GM19240 (cell line): ENCODE measurements around the gene RESF1.
A peak's percentile ranks its signal among the peaks of the same experiment; 100 is the strongest.
"Not testable (repeated sequence)": the region's sequence is repeated elsewhere in the genome, so short reads cannot be mapped to it uniquely, and the experiment has no call there.

Experiments
- DNase-seq: peaks from one replicate; pipeline ENCODE4 v3.0.0; 2011; ENCODE audit warnings: low spot score; ENCODE audit not compliant: insufficient read length

The RESF1 gene

DNA sequence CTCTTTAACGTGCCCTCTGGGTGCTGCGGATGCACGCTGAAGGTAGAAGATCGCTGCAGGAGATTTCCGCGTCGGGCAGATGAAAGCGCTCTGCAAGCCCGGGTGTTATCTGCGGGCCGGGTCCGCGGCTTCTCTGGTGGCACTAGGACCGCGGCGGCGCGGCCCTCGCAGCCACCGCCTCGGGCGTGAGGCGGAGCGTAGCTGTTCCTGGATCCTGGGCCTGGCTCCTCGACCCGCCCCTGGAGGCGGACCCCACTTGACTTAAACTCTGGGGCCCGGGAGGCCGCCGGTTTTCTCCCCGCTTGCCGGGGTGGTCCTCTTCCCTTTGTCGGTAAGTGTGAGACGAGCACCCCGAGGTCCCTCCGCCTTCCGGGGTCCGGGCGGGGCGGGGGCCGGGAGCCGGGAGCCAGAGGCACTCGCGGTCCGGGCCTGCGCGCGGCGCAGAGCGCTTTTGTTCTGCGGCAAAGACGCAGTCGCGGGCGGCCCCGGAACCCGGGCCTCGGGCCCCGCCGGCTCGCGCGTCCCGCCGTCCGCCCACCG lies at the start of gene RESF1:
Gene RESF1 (plus strand): TSS at position 255 of the 540 bp plus-strand sequence. CDS start 21,541 bp downstream, outside the sequence.
- peak; percentile 72 for DNase-seq

DNA sequence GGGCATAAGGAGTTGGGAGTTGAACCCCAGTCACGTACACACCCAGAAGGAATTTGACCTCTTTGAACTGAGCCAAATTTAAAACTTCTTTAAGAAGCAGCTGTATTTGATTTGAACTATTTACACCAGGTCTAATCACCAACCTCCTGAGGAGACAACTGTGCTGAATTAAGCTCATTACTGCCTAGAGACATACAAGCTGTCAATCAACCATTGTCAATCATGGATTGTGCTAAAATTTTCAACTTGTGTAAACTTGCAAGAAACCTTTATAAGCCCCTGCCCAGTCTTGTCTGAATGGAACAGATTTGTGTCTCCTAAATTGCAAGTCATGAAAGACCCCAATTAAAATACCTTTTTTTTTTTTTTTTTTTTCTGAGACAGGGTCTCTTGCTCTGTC lies 44.3 kb upstream of the RESF1 start:
- no peak for DNase-seq

DNA sequence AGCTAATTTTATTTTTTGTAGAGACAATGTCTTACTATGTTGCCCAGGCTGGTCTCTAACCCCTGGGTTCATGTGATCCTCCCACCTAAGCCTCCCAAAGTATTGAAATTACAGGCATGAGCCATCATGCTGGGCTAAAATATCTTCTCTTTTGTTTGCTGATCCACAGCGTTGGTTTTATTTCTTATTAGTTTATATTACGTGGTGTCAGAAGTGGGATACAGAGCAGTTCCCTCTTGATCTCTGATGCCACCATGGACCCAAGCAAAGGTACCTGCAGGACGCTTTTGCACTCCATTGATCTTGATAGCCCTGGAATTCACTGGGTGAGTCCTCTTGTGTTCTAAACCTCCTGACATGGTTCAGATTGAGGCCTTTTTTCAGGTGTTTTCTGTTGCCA lies 43.8 kb upstream of the RESF1 start:
- no peak for DNase-seq

DNA sequence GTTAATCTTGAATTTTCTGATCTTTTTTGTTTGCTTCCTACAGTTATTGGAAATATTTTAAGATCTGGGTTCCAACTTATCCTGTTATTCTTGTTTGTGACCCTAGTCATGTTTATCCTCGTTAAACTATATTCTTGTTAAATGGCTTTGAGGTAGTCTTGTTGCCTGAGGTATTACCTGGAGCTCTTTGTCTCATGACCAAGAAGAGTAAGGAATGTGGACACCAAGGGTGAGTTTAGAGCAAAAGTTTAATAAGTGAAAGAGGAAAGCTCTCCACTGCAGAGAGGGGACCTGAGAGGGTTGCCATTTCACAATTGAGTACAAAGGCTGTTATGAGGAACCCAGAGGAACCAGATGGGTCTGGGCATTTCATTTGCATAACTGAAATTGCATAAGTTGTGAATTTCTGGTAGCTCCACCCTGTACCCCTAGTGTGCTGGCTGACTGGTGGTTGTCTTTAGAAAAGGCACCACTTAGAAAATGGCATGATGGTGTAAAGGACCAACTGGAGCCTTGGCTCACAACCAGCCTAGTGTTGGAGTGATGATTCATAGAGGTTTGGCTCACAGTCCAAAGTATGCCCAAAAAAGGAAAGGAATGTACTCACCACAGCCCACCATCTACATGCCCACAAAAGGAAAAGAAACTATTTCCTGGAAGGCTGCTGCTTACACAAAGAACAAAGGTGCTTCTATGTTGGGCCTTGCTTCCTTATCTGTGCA lies 36.7 kb upstream of the RESF1 start:
- DNase-seq: no peak

DNA sequence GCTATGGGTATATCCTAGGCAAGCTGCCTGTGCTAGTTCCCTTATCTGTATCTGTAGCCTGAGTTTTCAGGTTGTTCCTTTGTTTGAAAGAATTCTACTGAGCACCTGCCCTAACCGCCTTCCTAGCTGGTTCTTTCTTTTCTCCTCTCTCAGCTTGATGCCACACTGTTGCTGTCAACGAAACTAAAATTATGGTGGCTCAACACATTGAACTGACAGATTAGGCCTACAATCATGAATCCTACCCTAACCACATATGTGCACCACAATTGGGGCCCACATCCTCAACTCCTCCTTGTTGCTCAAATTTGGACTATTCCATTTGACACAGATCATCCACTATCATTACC lies 36.2 kb upstream of the RESF1 start:
- DNase-seq: no peak

- DNase-seq: no peak
These were observed 30.8 kb upstream of the RESF1 start for GRCh38 chr12:31928246-31929026.

DNA sequence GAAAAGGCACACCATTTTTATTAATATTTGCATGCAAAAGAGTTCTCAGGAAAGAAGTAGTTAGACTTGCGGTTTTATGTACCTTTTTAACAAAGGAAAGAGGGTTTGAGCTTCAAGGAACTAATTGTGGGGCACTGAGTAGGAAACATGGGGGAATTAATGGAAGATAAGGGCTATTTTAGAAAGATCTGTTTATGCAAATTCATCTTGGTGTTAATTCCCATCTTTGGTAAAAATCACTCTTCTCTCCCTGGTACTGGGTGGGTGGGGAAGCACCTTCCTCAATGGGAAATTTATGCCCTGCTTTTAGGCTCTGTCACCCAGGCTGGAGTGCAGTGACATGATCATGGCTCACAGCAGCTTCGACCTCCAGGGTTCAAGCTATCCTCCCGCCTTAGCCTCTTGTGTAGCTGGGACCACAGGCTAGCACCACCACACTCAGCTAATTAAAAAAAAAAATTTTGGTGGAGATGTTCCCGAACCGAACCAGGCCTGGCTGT lies 30.1 kb upstream of the RESF1 start:
- DNase-seq: no peak

- DNase-seq: no peak
These were observed 27.2 kb upstream of the RESF1 start for GRCh38 chr12:31931796-31932715.

DNA sequence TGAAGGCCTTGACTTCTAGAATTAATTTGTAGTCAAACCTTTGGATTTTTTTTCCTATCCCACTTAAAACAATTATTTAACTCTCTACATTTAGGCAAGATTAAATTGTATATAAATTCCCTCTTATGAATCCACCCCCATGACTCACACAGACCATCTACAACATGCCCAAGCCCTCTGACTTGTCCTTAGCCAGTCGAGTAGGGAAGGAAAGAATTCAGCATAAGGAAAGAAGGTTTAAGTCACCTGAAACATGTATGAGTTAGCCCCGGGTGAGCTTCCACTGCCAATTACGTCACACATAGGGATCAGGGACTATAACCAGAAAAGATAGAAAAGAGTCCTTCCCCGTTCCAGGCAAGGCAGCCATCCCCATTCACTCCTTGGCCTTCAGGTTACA lies 14.9 kb upstream of the RESF1 start:
- no peak for DNase-seq

DNA sequence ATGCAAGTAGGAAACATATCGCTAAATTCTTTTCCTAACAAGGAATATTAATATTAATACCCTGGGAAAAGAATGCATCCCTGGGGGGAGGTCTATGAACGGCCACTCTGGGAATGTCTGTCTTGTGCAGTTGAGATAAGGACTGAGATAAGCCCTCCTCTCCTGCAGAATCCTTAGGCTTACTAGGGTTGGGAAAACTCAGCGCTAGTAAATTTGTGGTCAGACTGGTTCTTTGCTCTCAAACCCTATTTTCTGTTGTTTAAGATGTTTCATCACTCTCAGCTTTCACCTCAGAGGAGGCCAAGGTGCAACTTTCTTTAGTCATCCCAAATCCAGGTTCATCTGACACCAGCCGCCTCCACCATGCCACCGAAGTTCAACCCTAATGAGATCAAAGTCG lies 11.2 kb upstream of the RESF1 start:
- no peak for DNase-seq

GRCh38 chr12:31948697-31949359 lies 10.4 kb upstream of the RESF1 start:
- not testable (repeated sequence) for DNase-seq

- no peak for DNase-seq
These were observed 9.1 kb upstream of the RESF1 start for GRCh38 chr12:31950088-31950487.

GRCh38 chr12:31950492-31950891 lies 8.7 kb upstream of the RESF1 start:
- DNase-seq: no peak

GRCh38 chr12:31951008-31951407 lies 8.2 kb upstream of the RESF1 start:
- DNase-seq: no peak

DNA sequence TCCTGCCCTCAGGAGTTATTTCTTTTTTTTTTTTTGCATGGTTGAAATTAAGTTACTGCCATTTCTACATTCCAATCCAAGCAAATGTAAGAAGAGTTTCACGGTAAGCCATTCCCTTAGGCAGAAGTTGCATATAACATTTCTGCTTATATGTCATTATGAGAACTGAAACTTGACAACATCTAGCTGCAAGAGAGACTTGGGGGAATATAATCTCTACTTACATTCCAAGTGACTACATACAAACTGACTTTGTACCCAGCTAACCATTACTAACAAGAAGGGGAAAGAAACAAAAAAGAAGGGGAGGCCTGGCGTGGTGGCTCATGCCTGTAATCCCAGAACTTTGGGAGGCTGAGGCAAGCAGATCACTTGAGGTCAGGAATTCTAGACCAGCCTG lies 7.3 kb upstream of the RESF1 start:
- no peak for DNase-seq

GRCh38 chr12:31952418-31952817 lies 6.8 kb upstream of the RESF1 start:
- no peak for DNase-seq

- no peak for DNase-seq
These were observed 4.0 kb upstream of the RESF1 start for GRCh38 chr12:31954925-31955858.

DNA sequence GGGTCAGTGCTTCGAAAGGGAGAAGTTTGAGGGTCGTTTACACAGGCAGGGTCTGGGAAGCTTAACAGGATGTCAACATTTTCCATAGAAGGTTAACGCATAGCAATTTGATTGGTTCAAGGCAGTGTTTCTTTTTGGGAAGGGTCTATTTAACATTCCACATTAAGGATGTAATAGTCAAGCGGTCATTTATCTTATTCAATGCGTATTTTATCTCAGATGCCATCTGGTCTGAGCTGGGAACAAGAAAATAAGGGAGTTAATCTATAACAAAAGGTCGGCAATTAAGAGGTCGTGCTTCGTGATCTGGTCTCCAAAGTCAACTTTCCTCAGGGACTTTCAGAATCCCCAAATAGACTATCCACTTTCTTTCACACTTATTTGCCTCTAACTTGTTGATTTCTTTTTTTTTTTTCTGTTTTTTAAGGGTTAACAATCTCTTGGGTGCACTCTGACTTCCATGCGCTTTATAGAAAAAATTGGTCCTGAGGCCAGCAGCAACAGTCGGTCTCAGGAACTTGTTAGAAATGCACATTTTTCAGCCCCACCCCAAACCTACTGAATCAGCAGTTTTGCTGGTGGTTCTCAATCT lies 550 bp upstream of the RESF1 start:
- no peak for DNase-seq

- DNase-seq: peak; percentile 11
These were observed 631 bp downstream of the RESF1 start for GRCh38 chr12:31959701-31960391.
